GM12801 (cell line): ENCODE data around the gene RAB9A.

ENCODE experiments used
- CTCF ChIP-seq: IDR thresholded peaks from one replicate; pipeline ENCODE4 v1.5.1; 2011; ENCODE audit warnings: control low read depth; ENCODE audit not compliant: insufficient read length; ENCODE audit errors: extremely low read depth

Gene RAB9A

DNA sequence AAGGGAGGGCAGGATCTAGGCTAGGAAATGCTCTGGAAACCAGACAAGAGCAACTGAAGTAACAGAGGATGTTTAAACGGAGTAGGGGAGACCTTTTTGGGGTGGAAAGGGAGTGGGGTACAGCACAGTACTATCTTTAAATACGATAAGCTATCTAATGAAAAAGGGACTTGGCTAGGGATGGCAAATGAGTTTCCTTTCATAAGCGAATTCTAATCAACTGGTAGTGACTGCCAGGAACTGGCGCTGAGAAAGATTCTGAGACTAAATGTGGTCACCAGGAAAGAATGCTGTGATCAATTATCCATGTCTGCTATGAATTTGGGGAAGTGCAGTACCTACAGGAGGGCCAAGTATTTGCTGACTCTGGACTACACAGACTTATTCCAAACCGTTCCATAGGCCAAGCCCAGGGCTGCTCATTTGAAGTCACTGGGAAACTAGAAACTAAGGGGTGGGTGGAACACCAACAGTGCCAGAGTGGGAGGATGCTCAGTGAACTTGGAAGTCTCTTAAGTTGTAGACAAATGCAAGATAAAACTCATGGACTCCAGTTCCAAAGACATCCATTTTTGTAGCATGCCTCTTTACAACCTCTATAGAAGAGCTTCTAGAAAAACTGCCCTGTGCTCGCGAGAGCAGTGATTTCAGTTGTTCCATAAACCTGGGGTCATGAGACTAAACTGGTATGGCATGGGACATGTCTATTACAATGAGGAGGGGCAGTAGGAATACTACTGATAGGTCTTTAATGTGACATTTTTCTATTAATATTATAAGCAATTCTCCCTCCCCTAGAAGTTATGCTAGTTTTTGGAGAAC is 43.5 kb downstream of the RAB9A start:
- no peak for TF ChIP-seq CTCF

DNA sequence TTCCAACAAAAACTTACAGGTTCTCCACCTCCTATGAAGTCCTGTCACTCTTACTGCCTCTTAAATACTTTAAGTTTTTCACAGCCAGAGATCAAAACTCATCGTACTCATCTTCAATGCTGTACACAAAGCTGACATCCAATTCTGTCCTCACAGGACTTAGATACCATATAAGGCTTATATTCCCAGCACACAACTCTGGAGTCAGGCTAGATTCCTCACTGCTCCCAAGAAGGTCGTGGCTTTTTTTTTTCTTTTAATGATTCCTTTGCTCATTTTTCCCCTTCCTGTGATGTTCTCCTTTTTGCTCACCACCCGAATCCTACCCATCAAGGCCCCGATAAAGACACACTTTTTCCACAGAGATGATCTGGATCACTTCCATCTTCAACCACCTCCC is 44.6 kb downstream of the RAB9A start:
- no peak for TF ChIP-seq CTCF

DNA sequence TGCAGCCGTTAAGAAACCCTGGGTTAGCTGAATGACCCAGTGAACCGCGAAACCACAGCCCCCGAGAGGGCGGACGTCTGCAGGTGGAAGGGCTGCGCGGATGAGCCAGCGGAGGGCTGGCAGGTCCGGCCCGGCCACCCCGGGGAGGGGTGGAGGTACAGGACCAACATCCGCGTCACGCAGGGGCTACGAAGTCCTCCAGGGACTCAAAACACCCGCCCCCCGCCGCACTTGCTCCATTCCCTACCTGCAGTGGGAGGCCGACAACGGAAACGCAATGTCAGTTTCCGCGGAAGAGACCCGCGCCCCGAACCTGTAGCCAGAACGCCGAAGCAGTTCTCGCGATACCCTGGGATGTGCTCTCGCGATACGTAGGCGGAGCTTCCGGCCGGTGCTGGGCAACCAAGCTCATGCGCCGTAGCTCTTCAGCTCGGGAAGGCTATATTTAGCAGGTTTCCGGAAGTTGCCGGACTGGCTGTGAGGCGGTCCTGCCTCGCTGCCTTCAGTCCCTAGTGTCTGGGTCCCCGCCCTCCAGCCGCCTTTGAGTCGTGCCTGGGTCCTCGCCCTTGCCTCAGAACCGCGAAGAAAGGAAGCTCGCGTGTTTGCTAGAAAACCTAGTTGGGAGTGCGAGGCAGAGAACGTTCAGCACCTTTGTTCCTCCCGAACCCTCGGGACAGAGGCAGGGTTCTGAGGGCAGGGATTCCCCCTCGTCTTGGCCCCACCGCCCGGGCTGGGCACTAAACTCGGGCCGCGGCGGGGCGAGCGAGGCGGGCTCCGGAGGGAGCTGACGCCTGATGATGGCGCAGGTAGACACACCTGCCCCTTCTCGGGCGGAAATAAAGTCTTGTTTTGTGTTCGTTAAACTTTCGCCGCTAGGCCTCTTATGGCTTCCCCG is 45.6 kb downstream of the RAB9A start, which contains the start of the genes OFD1 and TRAPPC2:
Gene OFD1, plus strand, starts transcription at position 471 of the 895 bp plus-strand sequence. Its CDS starts 324 bp downstream, at position 795.
Gene TRAPPC2, minus strand, starts transcription at position 343 of the 895 bp plus-strand sequence. CDS start 14,657 bp downstream, outside the sequence.
- TF ChIP-seq CTCF = no peak

DNA sequence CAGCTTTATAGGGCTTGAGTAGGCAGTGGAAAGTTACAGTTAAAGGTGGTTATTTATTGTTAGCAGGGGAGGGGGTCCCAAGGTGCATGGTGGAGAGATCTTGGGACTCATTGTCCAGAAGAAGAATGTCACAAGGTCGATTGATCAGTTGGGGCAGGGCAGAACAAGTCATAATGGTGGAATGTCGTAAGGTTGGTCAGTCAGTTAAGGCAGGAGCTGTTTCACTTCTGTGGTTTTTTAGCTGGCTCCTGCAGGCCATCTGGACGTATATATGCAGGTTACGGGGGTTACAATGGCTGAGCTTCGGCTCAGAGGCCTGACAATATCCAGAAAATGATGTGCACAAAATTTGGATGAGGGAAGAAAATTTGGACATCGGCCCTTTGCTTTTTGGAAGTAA is 52.8 kb downstream of the RAB9A start:
- TF ChIP-seq CTCF = no peak

GRCh38 chrX:13742397-13743176 is 53.7 kb downstream of the RAB9A start:
- no peak for TF ChIP-seq CTCF

DNA sequence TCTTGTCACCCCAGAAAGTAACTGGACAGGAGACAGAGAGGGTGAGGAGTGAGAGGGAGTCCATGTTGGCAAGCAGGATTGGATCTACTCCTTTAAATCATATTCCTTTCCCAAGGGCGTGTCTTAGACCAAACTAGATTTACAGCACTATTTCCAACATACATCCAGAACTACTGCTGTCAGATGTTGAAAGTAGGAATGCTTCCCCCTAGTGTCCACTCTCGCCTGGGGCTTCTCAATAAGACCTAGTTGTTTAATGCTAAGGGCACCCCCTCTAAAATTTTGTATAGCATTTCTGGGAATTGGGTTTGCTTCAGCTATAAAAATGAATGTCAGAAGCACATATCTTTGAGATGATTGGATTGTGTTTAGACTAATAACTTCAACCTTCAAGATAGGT is 58.9 kb downstream of the RAB9A start:
- TF ChIP-seq CTCF = no peak
